Mammary epithelial cell (primary cell): ENCODE data around the gene DNPH1.

Source experiments
- CTCF ChIP-seq, 2 donors: IDR thresholded peaks in 1 of 2; conservative IDR thresholded peaks in 1 of 2; 2 replicates each; pipeline ENCODE4 v1.5.1; 2011 to 2012; ENCODE audit warnings: inconsistent platforms in 2 of 2, low read length in 2 of 2, mild to moderate bottlenecking in 2 of 2, control low read depth in 1 of 2, low read depth in 1 of 2; ENCODE audit not compliant: insufficient read depth in 1 of 2; ENCODE audit errors: extremely low read depth in 1 of 2
- EZH2 ChIP-seq: IDR thresholded peaks from 2 replicates; pipeline ENCODE4 v1.6.1; 2012; ENCODE audit warnings: low read length, inconsistent platforms, borderline replicate concordance

GRCh38 chr6:43200541-43200940 lies 28.7 kb downstream of the DNPH1 start:
- TF ChIP-seq CTCF (conservative IDR thresholded peaks at IDR 0.05 in 1 of 2, IDR thresholded peaks at IDR 0.05 in 1 of 2; ENCODE audit: extremely low read depth in 1 of 2, insufficient read depth in 1 of 2, low read depth in 1 of 2, low read length in 2 of 2) (no peak), EZH2 (no peak)
